Measurements from ENCODE around the gene MBNL2.

The MBNL2 gene

GRCh38 chr13:97390941-97391600 lies 168.9 kb downstream of the MBNL2 start:
- no peak for DNase-seq (ENCODE audit: low read depth)
- TF ChIP-seq CTCF (conservative IDR thresholded peaks at IDR 0.05; ENCODE audit: control insufficient read depth, insufficient read depth, low read depth, low read length) = no peak
- no peak overlapping the region for H3K4me3 ChIP-seq (ENCODE audit: control insufficient read depth, low read depth, low read length)

- no peak overlapping the region for H3K4me3 ChIP-seq (ENCODE audit: control insufficient read depth, low read depth, low read length)
- TF ChIP-seq CTCF (conservative IDR thresholded peaks at IDR 0.05; ENCODE audit: control insufficient read depth, insufficient read depth, low read depth, low read length) = no peak
- no peak for DNase-seq (ENCODE audit: low read depth)
Observed at GRCh38 chr13:97392020-97392419, 169.9 kb downstream of the MBNL2 start.

- DNase-seq (ENCODE audit: low read depth) = no peak
- H3K4me3 ChIP-seq (ENCODE audit: control insufficient read depth, low read depth, low read length) = no peak overlapping the region
- TF ChIP-seq CTCF (conservative IDR thresholded peaks at IDR 0.05; ENCODE audit: control insufficient read depth, insufficient read depth, low read depth, low read length) = no peak
Observed at GRCh38 chr13:97394542-97394941, 172.4 kb downstream of the MBNL2 start.

- DNase-seq (ENCODE audit: low read depth) = peak; percentile 71
- no peak overlapping the region for H3K4me3 ChIP-seq (ENCODE audit: control insufficient read depth, low read depth, low read length)
- no peak for TF ChIP-seq CTCF (conservative IDR thresholded peaks at IDR 0.05; ENCODE audit: control insufficient read depth, insufficient read depth, low read depth, low read length)
Observed at GRCh38 chr13:97395447-97396136, 173.5 kb downstream of the MBNL2 start.

- no peak for DNase-seq (ENCODE audit: low read depth)
- TF ChIP-seq CTCF (conservative IDR thresholded peaks at IDR 0.05; ENCODE audit: control insufficient read depth, insufficient read depth, low read depth, low read length) = no peak
Observed at GRCh38 chr13:97397267-97397666, 175.1 kb downstream of the MBNL2 start.

GRCh38 chr13:97401421-97401820 lies 179.3 kb downstream of the MBNL2 start:
- no peak for DNase-seq (ENCODE audit: low read depth)
- TF ChIP-seq CTCF (conservative IDR thresholded peaks at IDR 0.05; ENCODE audit: control insufficient read depth, insufficient read depth, low read depth, low read length) = no peak
- no peak overlapping the region for H3K4me3 ChIP-seq (ENCODE audit: control insufficient read depth, low read depth, low read length)

More at GRCh38 chr13:97397267-97397666, 175.1 kb downstream of the MBNL2 start:
- H3K4me3 ChIP-seq (ENCODE audit: control insufficient read depth, low read depth, low read length) = no peak overlapping the region
